IMR-90 (cell line): ENCODE results near the gene ROBO4. TPM values are rescaled to one million over a fixed set of nuclear protein-coding genes. Genes with fewer than 3 reads are reported as not detected.

ENCODE experiments used
- MAZ ChIP-seq: IDR thresholded peaks from 2 replicates; pipeline ENCODE4 v1.6.1; 2012; ENCODE audit warnings: low read depth, mild to moderate bottlenecking, low read length, improper control_type of control experiment, moderate library complexity, borderline replicate concordance
- POLR2A ChIP-seq: IDR thresholded peaks from 2 replicates; pipeline ENCODE4 v1.6.1; 2012; ENCODE audit warnings: mild to moderate bottlenecking, low read depth, low read length
- SMC3 ChIP-seq: fragments of 150-350 bp; IDR thresholded peaks from 2 replicates; pipeline ENCODE4 v1.6.1; 2016; ENCODE audit warnings: low read depth, mild to moderate bottlenecking, antibody characterized with exemption, low read length, moderate library complexity
- polyA plus RNA-seq, 3 experiments: library from polyadenylated mRNA; depleted of rRNA; stranded (reverse); fragments of >200 nt; gene quantifications; 2 replicates each; pipeline ENCODE4 v1.2.3, GENCODE V29; 2012; ENCODE audit warnings: low replicate concordance in 1 of 3
- total RNA-seq: library from RNA; depleted of rRNA; stranded (reverse); fragments of >200 nt; gene quantifications from 2 replicates; pipeline ENCODE4 v1.2.3, GENCODE V29; 2012
- TF ChIP-seq, protein P1 (sequence below): fragments of 150-350 bp; IDR thresholded peaks from 2 replicates; pipeline ENCODE4 v1.6.1; 2016; ENCODE audit warnings: low read depth, mild to moderate bottlenecking, low read length, moderate library complexity, borderline replicate concordance

Gene ROBO4
- total and polyA plus RNA-seq, 2 of the 4 experiments (the other 2 are of a cell fraction), result 0.72 to 0.82 TPM

DNA sequence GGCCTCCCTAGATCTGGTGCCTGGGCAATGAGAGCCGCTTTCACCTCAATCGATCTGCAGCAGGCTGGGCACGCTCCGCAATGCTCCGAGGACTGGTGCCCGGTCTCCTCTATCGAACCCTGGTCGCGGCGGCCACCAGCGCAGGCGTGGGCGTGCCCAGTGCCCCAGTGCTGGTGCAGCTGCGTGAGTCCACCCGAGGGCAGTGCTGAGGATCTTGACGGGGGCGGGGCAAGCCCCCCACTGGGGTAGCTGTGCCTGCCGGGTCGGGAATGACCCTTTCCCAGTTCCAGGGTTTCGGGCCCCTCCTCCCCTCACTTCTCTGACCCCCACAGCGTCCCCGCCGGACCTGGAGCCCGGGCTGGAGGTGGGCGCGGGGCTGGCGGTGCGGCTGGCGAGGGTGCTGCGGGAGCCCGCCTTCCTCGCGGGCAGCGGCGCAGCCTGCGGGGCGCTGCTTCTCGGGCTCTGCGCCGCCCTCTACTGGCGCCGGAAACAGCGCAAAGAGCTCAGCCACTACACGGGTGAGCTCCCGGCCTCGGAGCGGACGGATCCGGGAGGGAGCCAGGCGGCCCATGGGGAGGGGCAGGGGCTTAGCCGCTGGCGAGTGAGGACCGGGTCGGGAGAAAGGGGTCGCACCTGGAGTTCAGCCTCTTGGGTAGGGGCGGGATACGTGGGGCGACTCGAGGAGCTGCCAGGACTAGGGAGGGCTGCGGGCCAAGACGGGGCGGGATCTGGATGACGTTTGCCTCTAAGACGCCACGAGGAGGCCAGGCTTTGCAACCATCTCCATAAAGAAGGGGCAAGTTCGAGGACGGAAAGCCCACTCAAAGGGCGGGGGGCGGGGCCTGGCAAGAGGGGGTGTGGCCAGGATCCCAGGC is 21.5 kb downstream of the ROBO4 start (continued):
- TF ChIP-seq, protein P1, sequence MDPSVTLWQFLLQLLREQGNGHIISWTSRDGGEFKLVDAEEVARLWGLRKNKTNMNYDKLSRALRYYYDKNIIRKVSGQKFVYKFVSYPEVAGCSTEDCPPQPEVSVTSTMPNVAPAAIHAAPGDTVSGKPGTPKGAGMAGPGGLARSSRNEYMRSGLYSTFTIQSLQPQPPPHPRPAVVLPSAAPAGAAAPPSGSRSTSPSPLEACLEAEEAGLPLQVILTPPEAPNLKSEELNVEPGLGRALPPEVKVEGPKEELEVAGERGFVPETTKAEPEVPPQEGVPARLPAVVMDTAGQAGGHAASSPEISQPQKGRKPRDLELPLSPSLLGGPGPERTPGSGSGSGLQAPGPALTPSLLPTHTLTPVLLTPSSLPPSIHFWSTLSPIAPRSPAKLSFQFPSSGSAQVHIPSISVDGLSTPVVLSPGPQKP, result no peak
- peak; percentile 85 for TF ChIP-seq POLR2A
- TF ChIP-seq SMC3, result peak; percentile 63
- peak; percentile 35; the same call in 1 of the 2 replicates for TF ChIP-seq MAZ
